ENCODE results near the gene SMIM11. TPM values are rescaled to one million over a fixed set of nuclear protein-coding genes. Genes with fewer than 3 reads are reported as not detected.

SMIM11 gene
- total RNA-seq, 2 donors from 2014 or later: 3.0 to 9.8 TPM

DNA sequence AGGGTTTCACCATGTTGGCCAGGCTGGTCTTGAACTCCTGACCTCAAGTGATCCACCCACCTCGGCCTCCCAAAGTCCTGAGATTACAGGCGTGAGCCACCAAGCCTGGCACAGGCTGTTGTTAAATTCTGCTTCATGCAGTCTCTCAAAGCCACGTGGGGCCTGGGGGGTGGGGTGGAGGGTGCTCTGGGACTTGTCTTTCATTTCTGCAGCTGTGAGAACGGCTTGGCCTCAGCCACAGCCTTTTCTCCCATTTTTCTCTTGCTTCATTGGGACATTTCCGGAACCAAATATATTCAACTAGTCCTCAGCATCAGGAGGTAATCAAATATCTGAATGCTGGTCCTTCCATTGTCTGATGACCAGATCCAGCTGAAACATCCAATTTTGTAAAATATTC lies 39.1 kb upstream of the SMIM11 start:
- no peak overlapping the region for H3K27ac ChIP-seq
- intact Hi-C loops (cut with DNase I): no loop called here

DNA sequence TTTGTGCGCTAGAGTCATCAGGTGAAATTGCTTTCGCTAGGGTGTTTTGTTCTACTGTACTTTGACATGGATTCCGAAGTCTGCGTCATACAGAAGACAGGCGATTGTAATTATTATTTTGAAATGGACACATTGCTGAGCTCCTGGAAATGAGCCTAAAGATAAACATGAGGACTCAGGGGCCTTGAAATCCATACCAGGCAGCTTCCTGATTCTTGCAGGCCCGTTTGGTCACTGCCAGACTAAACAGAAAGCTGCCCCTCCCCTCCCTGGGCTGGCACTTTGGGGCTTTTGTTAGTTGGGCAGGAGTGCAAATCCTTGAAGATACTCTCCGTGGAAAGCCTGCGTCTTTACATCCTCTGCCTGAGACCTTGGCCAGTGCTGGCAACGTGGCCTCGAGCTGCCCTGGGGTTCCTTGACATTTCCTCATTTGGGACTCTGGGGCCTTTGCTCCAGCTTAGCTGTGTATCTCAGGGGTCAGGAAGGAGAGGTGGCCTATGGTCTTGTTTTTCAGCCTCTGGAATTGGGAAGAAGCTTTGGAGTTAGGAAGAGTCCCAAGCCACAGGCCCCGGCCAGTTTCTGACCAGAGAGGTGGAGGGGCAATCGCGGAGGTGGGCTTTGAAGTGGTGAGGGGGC lies 38.4 kb upstream of the SMIM11 start:
- Histone ChIP-seq H3K4me3 (no peak overlapping the region), H3K36me3 (no peaks in the 10 kb centered on the region), H3K9ac (ENCODE audit: low read depth in 2 of 2, low read length in 2 of 2) (no peak overlapping the region), H3K9me3 (no peaks in the 10 kb centered on the region), H3K27ac (no peak overlapping the region), H3K27me3 (no peaks in the 10 kb centered on the region), H3K4me1 (no peaks in the 10 kb centered on the region)
- TF ChIP-seq, protein P1, sequence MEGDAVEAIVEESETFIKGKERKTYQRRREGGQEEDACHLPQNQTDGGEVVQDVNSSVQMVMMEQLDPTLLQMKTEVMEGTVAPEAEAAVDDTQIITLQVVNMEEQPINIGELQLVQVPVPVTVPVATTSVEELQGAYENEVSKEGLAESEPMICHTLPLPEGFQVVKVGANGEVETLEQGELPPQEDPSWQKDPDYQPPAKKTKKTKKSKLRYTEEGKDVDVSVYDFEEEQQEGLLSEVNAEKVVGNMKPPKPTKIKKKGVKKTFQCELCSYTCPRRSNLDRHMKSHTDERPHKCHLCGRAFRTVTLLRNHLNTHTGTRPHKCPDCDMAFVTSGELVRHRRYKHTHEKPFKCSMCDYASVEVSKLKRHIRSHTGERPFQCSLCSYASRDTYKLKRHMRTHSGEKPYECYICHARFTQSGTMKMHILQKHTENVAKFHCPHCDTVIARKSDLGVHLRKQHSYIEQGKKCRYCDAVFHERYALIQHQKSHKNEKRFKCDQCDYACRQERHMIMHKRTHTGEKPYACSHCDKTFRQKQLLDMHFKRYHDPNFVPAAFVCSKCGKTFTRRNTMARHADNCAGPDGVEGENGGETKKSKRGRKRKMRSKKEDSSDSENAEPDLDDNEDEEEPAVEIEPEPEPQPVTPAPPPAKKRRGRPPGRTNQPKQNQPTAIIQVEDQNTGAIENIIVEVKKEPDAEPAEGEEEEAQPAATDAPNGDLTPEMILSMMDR (IDR thresholded peaks at IDR 0.05): no peak
- intact Hi-C loops (cut with DNase I): no loop called here
- no peak for DNase-seq

More for the DNA sequence above, 39.1 kb upstream of the SMIM11 start:
- no peaks in the 10 kb centered on the region for H3K27me3 ChIP-seq
- H3K4me1 ChIP-seq: no peaks in the 10 kb centered on the region
- no peaks in the 10 kb centered on the region for H3K9me3 ChIP-seq
- no peak overlapping the region for H3K4me3 ChIP-seq
- H3K36me3 ChIP-seq: no peaks in the 10 kb centered on the region
- DNase-seq: no peak
- TF ChIP-seq, protein P1 (IDR thresholded peaks at IDR 0.05): no peak
- no peak overlapping the region for H3K9ac ChIP-seq (ENCODE audit: low read depth in 2 of 2, low read length in 2 of 2)

- Histone ChIP-seq H3K27ac (no peak overlapping the region), H3K9ac (ENCODE audit: low read depth in 2 of 2, low read length in 2 of 2) (no peak overlapping the region), H3K4me1 (no peaks in the 10 kb centered on the region), H3K27me3 (no peaks in the 10 kb centered on the region), H3K4me3 (no peak overlapping the region), H3K9me3 (no peaks in the 10 kb centered on the region), H3K36me3 (no peaks in the 10 kb centered on the region)
- intact Hi-C loops (cut with DNase I): no loop called here
- TF ChIP-seq, protein P1 (IDR thresholded peaks at IDR 0.05): no peak
- DNase-seq: no peak
Measured at GRCh38 chr21:34337741-34338140, 37.6 kb upstream of the SMIM11 start.

DNA sequence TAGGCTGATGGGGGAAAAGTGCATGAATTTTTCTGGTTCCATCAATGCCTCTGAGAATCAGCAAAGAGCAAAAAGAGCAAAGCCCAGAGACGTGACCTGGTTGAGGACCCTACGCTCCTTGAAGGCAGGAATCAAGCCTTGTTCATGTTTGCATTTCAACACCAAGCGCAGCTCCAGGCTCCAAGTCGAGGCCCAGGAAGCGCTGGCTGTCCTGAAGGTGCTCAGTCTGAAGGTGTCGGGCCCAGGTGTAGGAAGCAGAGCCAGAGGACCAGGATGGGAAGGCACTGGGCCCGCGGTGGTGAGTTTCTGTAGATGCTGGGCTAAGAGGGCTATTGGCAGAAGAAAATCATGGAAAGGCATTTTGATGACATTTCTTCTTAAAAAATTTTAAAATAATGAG lies 37.1 kb upstream of the SMIM11 start:
- Histone ChIP-seq H3K27ac (no peak overlapping the region), H3K27me3 (no peaks in the 10 kb centered on the region), H3K4me3 (no peak overlapping the region), H3K9ac (ENCODE audit: low read depth in 2 of 2, low read length in 2 of 2) (no peak overlapping the region), H3K9me3 (no peaks in the 10 kb centered on the region), H3K36me3 (no peaks in the 10 kb centered on the region), H3K4me1 (no peaks in the 10 kb centered on the region)
- DNase-seq: no peak
- TF ChIP-seq, protein P1 (IDR thresholded peaks at IDR 0.05): no peak
- intact Hi-C loops (cut with DNase I): no loop called here

- Histone ChIP-seq H3K4me1 (no peaks in the 10 kb centered on the region), H3K27me3 (no peaks in the 10 kb centered on the region), H3K9ac (ENCODE audit: low read depth in 2 of 2, low read length in 2 of 2) (no peak overlapping the region), H3K4me3 (no peak overlapping the region), H3K27ac (no peak overlapping the region), H3K36me3 (no peaks in the 10 kb centered on the region), H3K9me3 (no peaks in the 10 kb centered on the region)
- DNase-seq: no peak
- TF ChIP-seq, protein P1 (IDR thresholded peaks at IDR 0.05): no peak
- intact Hi-C loops (cut with DNase I): no loop called here
Measured at GRCh38 chr21:34340061-34340460, 35.2 kb upstream of the SMIM11 start.

All from colonic mucosa (tissue), 4 donors.